ENCODE results near the gene DNAAF2. TPM values are rescaled to one million over a fixed set of nuclear protein-coding genes. Genes with fewer than 3 reads are reported as not detected.

The DNAAF2 gene
- total and polyA plus RNA-seq, 2 of the 8 experiments (the other 6 are each of a cell fraction or from before 2014, with no cell fraction given), result 12.2 to 30.0 TPM

DNA sequence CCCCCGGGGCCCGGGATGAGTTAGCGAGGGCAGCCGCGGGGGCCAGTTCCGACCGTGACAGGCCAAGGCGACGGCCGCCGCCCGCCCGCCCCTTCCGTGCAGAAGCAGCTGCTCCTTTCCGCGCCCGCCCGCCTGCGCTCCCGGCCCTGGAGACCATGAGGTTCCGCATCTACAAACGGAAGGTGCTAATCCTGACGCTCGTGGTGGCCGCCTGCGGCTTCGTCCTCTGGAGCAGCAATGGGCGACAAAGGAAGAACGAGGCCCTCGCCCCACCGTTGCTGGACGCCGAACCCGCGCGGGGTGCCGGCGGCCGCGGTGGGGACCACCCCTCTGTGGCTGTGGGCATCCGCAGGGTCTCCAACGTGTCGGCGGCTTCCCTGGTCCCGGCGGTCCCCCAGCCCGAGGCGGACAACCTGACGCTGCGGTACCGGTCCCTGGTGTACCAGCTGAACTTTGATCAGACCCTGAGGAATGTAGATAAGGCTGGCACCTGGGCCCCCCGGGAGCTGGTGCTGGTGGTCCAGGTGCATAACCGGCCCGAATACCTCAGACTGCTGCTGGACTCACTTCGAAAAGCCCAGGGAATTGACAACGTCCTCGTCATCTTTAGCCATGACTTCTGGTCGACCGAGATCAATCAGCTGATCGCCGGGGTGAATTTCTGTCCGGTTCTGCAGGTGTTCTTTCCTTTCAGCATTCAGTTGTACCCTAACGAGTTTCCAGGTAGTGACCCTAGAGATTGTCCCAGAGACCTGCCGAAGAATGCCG, 13.7 kb downstream of the DNAAF2 start:
- Histone ChIP-seq H2BK12ac (ENCODE audit: low read depth, low read length) (no peak overlapping the region), H3K36me3 (ENCODE audit: control insufficient read depth in 2 of 4, insufficient read depth in 4 of 4, low read length in 3 of 4) (peaks cover 4 to 40% (median 12%) of the 10 kb centered on the region in 4 experiments; a peak in 7 of 8 replicates), H3K23ac (ENCODE audit: insufficient read length) (no peak overlapping the region), H4K91ac (replicated peaks; ENCODE audit: insufficient read length, low read length) (no peak overlapping the region), H2AFZ (ENCODE audit: low read length) (no peak overlapping the region), H3K56ac (replicated peaks; ENCODE audit: insufficient read length, low read depth, low read length) (no peak overlapping the region), H2BK20ac (ENCODE audit: low read length) (no peak overlapping the region), H3K4ac (replicated peaks; ENCODE audit: insufficient read length, low read depth, low read length) (peak overlapping the region; percentile 54), H3K79me1 (ENCODE audit: low read depth, low read length) (no peaks in the 10 kb centered on the region), H4K5ac (ENCODE audit: insufficient read length, low read depth, low read length) (no peak overlapping the region), H3K18ac (ENCODE audit: extremely low read depth, low read length) (0 out of 2 replicates have a peak overlapping the region, but pooled peaks have one; percentile 79), H3K23me2 (ENCODE audit: low read depth, low read length) (peaks cover 10% of the 10 kb centered on the region), H3K79me2 (ENCODE audit: control insufficient read depth in 1 of 2, insufficient read depth in 2 of 2, low read length in 2 of 2) (peaks cover 5 to 48% of the 10 kb centered on the region in 2 experiments; a peak in 3 of 4 replicates), H4K8ac (ENCODE audit: extremely low read depth, insufficient read depth, low read length) (peak overlapping the region; percentile 9; the same call in 1 of the 2 replicates), H3K14ac (ENCODE audit: insufficient read length) (no peak overlapping the region), H3K27me3 (replicated peaks in 1 of 4; ENCODE audit: control insufficient read depth in 3 of 4, extremely low read depth in 1 of 4, insufficient read depth in 3 of 4, low read length in 3 of 4) (no peaks in the 10 kb centered on the region), H3K4me3 (ENCODE audit: extremely low read depth in 1 of 4, insufficient read depth in 2 of 4, low read depth in 3 of 4, low read length in 4 of 4) (peak overlapping the region; percentile 80 to 99 (median 94)), H2BK15ac (ENCODE audit: low read length) (no peak overlapping the region), H3K4me1 (replicated peaks in 1 of 4; ENCODE audit: control insufficient read depth in 3 of 4, insufficient read depth in 4 of 4, low read length in 3 of 4) (peaks cover 1 to 9% (median 3%) of the 10 kb centered on the region in 4 experiments; a peak in 3 of 7 replicates), H3K27ac (ENCODE audit: low read depth, low read length) (no peak overlapping the region), H2BK5ac (ENCODE audit: low read depth, low read length) (no peak overlapping the region), H2BK120ac (replicated peaks; ENCODE audit: low read depth, low read length) (no peak overlapping the region), H2AK5ac (ENCODE audit: low read depth, low read length) (no peak overlapping the region), H3K4me2 (ENCODE audit: insufficient read depth in 1 of 2, low read depth in 2 of 2, low read length in 2 of 2) (peak overlapping the region; percentile 76 to 91), H3K9me3 (ENCODE audit: insufficient read depth in 2 of 2, low read depth in 1 of 2, low read length in 1 of 2) (no peaks in the 10 kb centered on the region), H4K20me1 (replicated peaks in 1 of 2; ENCODE audit: control insufficient read depth in 1 of 2, insufficient read depth in 2 of 2, low read length in 2 of 2) (peaks cover 5 to 6% of the 10 kb centered on the region in 2 experiments), H3K9ac (replicated peaks in 1 of 4; ENCODE audit: extremely low read depth in 1 of 4, low read depth in 3 of 4, low read length in 3 of 4) (peak overlapping the region in 3 of 4 experiments; percentile 44 to 94 (median 77); a peak in 5 of 7 replicates)
- DNase-seq (ENCODE audit: low read depth in 1 of 2, low spot score in 2 of 2), result no peak
- WGBS, 2 experiments (ENCODE audit: extremely low coverage in 1 of 2, insufficient coverage in 1 of 2, insufficient read length in 1 of 2, insufficient replicate concordance in 2 of 2, low coverage in 1 of 2, low lambda C conversion rate in 2 of 2, missing lambda C conversion rate in 1 of 2), result 7% methylated on average over 42 of the region's 65 CpGs; no CpG with 5 or more reads in 1 of the 2 experiments
- ChIA-PET CTCF (ENCODE audit: partially characterized antibody) (interaction anchor here (0.9 to 2.4 kb wide), 3 partner anchors 13 to 159 kb away, joined by 3 to 15 read pairs (median 4); partner anchors contain the start of gene DNAAF2), POLR2A (ENCODE audit: partially characterized antibody) (interaction anchor here (0.9 to 3.9 kb wide), 22 partner anchors 8 to 241 kb away, joined by 3 to 53 read pairs (median 8); partner anchors contain the start of genes DNAAF2, KLHDC2, LRR1 and POLE2)
- FAIRE-seq, result no peak
- TF ChIP-seq EZH2 (IDR thresholded peaks at IDR 0.05; ENCODE audit: low read depth, low read length, severe bottlenecking) (no peak), HDAC2 (IDR thresholded peaks at IDR 0.05; ENCODE audit: borderline replicate concordance in 1 of 2, low read depth in 2 of 2, low read length in 2 of 2) (0 out of 4 replicates have a peak, but pooled peaks of 1 of the 2 experiments have one; percentile 14), ASH2L (IDR thresholded peaks at IDR 0.05; ENCODE audit: low read length) (peak; percentile 18), JUN (IDR thresholded peaks at IDR 0.05; ENCODE audit: low read depth, low read length) (no peak), SRF (IDR thresholded peaks at IDR 0.05; ENCODE audit: low read depth, low read length) (no peak)
- TF ChIP-seq, protein P1, sequence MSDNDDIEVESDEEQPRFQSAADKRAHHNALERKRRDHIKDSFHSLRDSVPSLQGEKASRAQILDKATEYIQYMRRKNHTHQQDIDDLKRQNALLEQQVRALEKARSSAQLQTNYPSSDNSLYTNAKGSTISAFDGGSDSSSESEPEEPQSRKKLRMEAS (IDR thresholded peaks at IDR 0.05), result peak; percentile 90
- TF ChIP-seq, protein P2, sequence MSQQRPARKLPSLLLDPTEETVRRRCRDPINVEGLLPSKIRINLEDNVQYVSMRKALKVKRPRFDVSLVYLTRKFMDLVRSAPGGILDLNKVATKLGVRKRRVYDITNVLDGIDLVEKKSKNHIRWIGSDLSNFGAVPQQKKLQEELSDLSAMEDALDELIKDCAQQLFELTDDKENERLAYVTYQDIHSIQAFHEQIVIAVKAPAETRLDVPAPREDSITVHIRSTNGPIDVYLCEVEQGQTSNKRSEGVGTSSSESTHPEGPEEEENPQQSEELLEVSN (IDR thresholded peaks at IDR 0.05), result peak; percentile 81
- TF ChIP-seq, protein P3, sequence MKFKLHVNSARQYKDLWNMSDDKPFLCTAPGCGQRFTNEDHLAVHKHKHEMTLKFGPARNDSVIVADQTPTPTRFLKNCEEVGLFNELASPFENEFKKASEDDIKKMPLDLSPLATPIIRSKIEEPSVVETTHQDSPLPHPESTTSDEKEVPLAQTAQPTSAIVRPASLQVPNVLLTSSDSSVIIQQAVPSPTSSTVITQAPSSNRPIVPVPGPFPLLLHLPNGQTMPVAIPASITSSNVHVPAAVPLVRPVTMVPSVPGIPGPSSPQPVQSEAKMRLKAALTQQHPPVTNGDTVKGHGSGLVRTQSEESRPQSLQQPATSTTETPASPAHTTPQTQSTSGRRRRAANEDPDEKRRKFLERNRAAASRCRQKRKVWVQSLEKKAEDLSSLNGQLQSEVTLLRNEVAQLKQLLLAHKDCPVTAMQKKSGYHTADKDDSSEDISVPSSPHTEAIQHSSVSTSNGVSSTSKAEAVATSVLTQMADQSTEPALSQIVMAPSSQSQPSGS (IDR thresholded peaks at IDR 0.05; ENCODE audit: low read length), result no peak

All from H1 (cell line).